ENCODE results near the gene RETSAT.

The RETSAT gene

GRCh38 chr2:85303780-85304531 lies 50.4 kb downstream of the RETSAT start:
- no peak for DNase-seq

GRCh38 chr2:85302121-85302520 lies 52.2 kb downstream of the RETSAT start:
- no peak for DNase-seq
